IMR-90 (cell line): ENCODE measurements around the gene KIF3B. TPM values are rescaled to one million over a fixed set of nuclear protein-coding genes. Genes with fewer than 3 reads are reported as not detected.

Source experiments
- ATAC-seq: fragments of 200-7000 bp; cut with Tn5 transposase; 2 replicates; pipeline ENCODE4 v1.9.1; 2020; ENCODE audit warnings: low read depth, mild to moderate bottlenecking, moderate library complexity
- BruUV-seq: library from RNA; stranded (reverse); fragments of 400-500 nt; replicated peaks from 2 replicates; lab custom pipeline; 2021; lab: Mats Ljungman, UMichigan
- CTCF ChIA-PET: fragments of 300-600 bp; formaldehyde crosslinking; extraction: SDS; loops from one replicate; lab custom pipeline; 2021; ENCODE audit warnings: antibody characterized with exemption; lab: Yijun Ruan, JAX
- POLR2A ChIA-PET: fragments of 300-600 bp; sonication (Branson Sonifier 250); formaldehyde crosslinking; loops from one replicate; lab custom pipeline; 2022; ENCODE audit warnings: antibody characterized with exemption; ENCODE audit not compliant: unreplicated experiment; lab: Charles Lee
- DNase-seq: peaks from one replicate; pipeline ENCODE4 v3.0.0; 2013
- H2AFZ ChIP-seq: replicated peaks from 2 replicates; pipeline ENCODE3; 2013; ENCODE audit warnings: low read length, mild to moderate bottlenecking; ENCODE audit not compliant: poor library complexity
- H2AK5ac ChIP-seq: 2 replicates; pipeline ENCODE4 v1.6.1; 2013; ENCODE audit warnings: low read depth, low read length, inconsistent platforms
- H2AK9ac ChIP-seq: replicated peaks from 2 replicates; pipeline ENCODE3; 2013; ENCODE audit warnings: mild to moderate bottlenecking, low read depth, low read length, moderate library complexity; ENCODE audit not compliant: poor library complexity
- H2BK120ac ChIP-seq: 2 replicates; pipeline ENCODE4 v1.6.1; 2013; ENCODE audit warnings: low read depth, low read length, inconsistent platforms
- H2BK15ac ChIP-seq: 3 replicates; pipeline ENCODE4 v1.6.1; 2013; ENCODE audit warnings: low read depth, low read length, inconsistent platforms
- H2BK20ac ChIP-seq: 2 replicates; pipeline ENCODE4 v1.6.1; 2013; ENCODE audit warnings: low read depth, mild to moderate bottlenecking, inconsistent platforms, low read length, moderate library complexity
- H2BK5ac ChIP-seq: 2 replicates; pipeline ENCODE4 v1.6.1; 2013; ENCODE audit warnings: mild to moderate bottlenecking, low read depth, low read length, inconsistent platforms; ENCODE audit not compliant: poor library complexity, severe bottlenecking
- H3K14ac ChIP-seq: replicated peaks from 2 replicates; pipeline ENCODE4 v1.6.1; 2013; ENCODE audit warnings: low read depth, low read length, inconsistent platforms
- H3K18ac ChIP-seq: 2 replicates; pipeline ENCODE4 v1.6.1; 2013; ENCODE audit warnings: low read depth, low read length, control low read depth
- H3K23ac ChIP-seq: 2 replicates; pipeline ENCODE4 v1.6.1; 2013; ENCODE audit warnings: low read depth, low read length, inconsistent platforms
- H3K27ac ChIP-seq: 2 replicates; pipeline ENCODE4 v1.5.1; 2013; ENCODE audit warnings: mild to moderate bottlenecking, control low read depth, low read length; ENCODE audit not compliant: insufficient read depth
- H3K27me3 ChIP-seq: 2 replicates; pipeline ENCODE4 v1.6.1; 2013; ENCODE audit warnings: low read length; ENCODE audit not compliant: control insufficient read depth, insufficient read depth
- H3K36me3 ChIP-seq: 2 replicates; pipeline ENCODE4 v1.6.1; 2013; ENCODE audit warnings: low read length, mixed read lengths; ENCODE audit not compliant: control insufficient read depth, insufficient read depth
- H3K4ac ChIP-seq: 2 replicates; pipeline ENCODE4 v1.6.1; 2013; ENCODE audit warnings: low read depth, low read length, inconsistent platforms
- H3K4me1 ChIP-seq: 2 replicates; pipeline ENCODE4 v1.6.1; 2013; ENCODE audit warnings: low read length, mixed read lengths; ENCODE audit not compliant: control insufficient read depth, insufficient read depth
- H3K4me2 ChIP-seq: 2 replicates; pipeline ENCODE4 v1.6.1; 2013; ENCODE audit warnings: low read depth, mild to moderate bottlenecking, control low read depth, low read length, moderate library complexity
- H3K4me3 ChIP-seq: 2 replicates; pipeline ENCODE4 v1.5.1; 2013; ENCODE audit warnings: low read depth, mild to moderate bottlenecking, control low read depth, low read length, moderate library complexity; ENCODE audit not compliant: insufficient read depth
- H3K56ac ChIP-seq: 2 replicates; pipeline ENCODE4 v1.6.1; 2013; ENCODE audit warnings: low read length, inconsistent platforms; ENCODE audit not compliant: insufficient read depth; ENCODE audit errors: extremely low read depth
- H3K79me1 ChIP-seq, 2 experiments: 2 replicates each; pipeline ENCODE4 v1.6.1; 2013; ENCODE audit warnings: low read length in 2 of 2, inconsistent platforms in 1 of 2, low read depth in 1 of 2
- H3K9ac ChIP-seq: 2 replicates; pipeline ENCODE4 v1.6.1; 2013; ENCODE audit warnings: low read depth, low read length, control low read depth
- H3K9me1 ChIP-seq: 2 replicates; pipeline ENCODE4 v1.6.1; 2013; ENCODE audit warnings: low read length, inconsistent platforms; ENCODE audit not compliant: insufficient read depth
- H3K9me3 ChIP-seq: 2 replicates; pipeline ENCODE4 v1.6.1; 2013; ENCODE audit warnings: low read length; ENCODE audit not compliant: control insufficient read depth, insufficient read depth
- H4K20me1 ChIP-seq: 2 replicates; pipeline ENCODE4 v1.6.1; 2013; ENCODE audit warnings: low read length, inconsistent platforms; ENCODE audit not compliant: insufficient read depth
- H4K5ac ChIP-seq: 2 replicates; pipeline ENCODE4 v1.6.1; 2013; ENCODE audit warnings: mild to moderate bottlenecking, low read depth, low read length, control low read depth
- H4K8ac ChIP-seq, 2 experiments: 2 replicates each; pipeline ENCODE4 v1.6.1; 2013; ENCODE audit warnings: low read depth in 2 of 2, low read length in 2 of 2, control low read depth in 1 of 2, inconsistent platforms in 1 of 2
- H4K91ac ChIP-seq: 2 replicates; pipeline ENCODE4 v1.6.1; 2013; ENCODE audit warnings: low read depth, low read length, inconsistent platforms; ENCODE audit not compliant: insufficient read depth
- BHLHE40 ChIP-seq: fragments of 150-350 bp; IDR thresholded peaks from 2 replicates; pipeline ENCODE4 v1.6.1; 2016; ENCODE audit warnings: mild to moderate bottlenecking, low read depth, low read length
- CEBPB ChIP-seq: IDR thresholded peaks from 2 replicates; pipeline ENCODE4 v1.6.1; 2012; ENCODE audit warnings: low read depth, low read length, improper control_type of control experiment
- CHD1 ChIP-seq: IDR thresholded peaks from 2 replicates; pipeline ENCODE4 v1.6.1; 2012; ENCODE audit warnings: low read depth, low read length, improper control_type of control experiment
- ELK1 ChIP-seq: fragments of 150-350 bp; IDR thresholded peaks from 2 replicates; pipeline ENCODE4 v1.6.1; 2016; ENCODE audit warnings: low read depth, mild to moderate bottlenecking, low read length, moderate library complexity, borderline replicate concordance
- FOS ChIP-seq: fragments of 150-350 bp; IDR thresholded peaks from 2 replicates; pipeline ENCODE4 v1.6.1; 2016; ENCODE audit warnings: low read depth, low read length
- MAFK ChIP-seq: IDR thresholded peaks from 2 replicates; pipeline ENCODE4 v1.6.1; 2012; ENCODE audit warnings: low read depth, low read length, improper control_type of control experiment
- MAZ ChIP-seq: IDR thresholded peaks from 2 replicates; pipeline ENCODE4 v1.6.1; 2012; ENCODE audit warnings: low read depth, mild to moderate bottlenecking, low read length, improper control_type of control experiment, moderate library complexity, borderline replicate concordance
- MXI1 ChIP-seq: IDR thresholded peaks from 2 replicates; pipeline ENCODE4 v1.6.1; 2012; ENCODE audit warnings: low read depth, mild to moderate bottlenecking, low read length, moderate library complexity, borderline replicate concordance
- NFE2L2 ChIP-seq: fragments of 150-350 bp; IDR thresholded peaks from 2 replicates; pipeline ENCODE4 v1.6.1; 2016; ENCODE audit warnings: low read depth, mild to moderate bottlenecking, low read length
- POLR2A ChIP-seq: IDR thresholded peaks from 2 replicates; pipeline ENCODE4 v1.6.1; 2012; ENCODE audit warnings: mild to moderate bottlenecking, low read depth, low read length
- RAD21 ChIP-seq: IDR thresholded peaks from 2 replicates; pipeline ENCODE4 v1.6.1; 2012; ENCODE audit warnings: low read length, improper control_type of control experiment
- RCOR1 ChIP-seq: IDR thresholded peaks from 2 replicates; pipeline ENCODE4 v1.6.1; 2012; ENCODE audit warnings: mild to moderate bottlenecking, low read length, improper control_type of control experiment; ENCODE audit not compliant: insufficient replicate concordance
- RFX5 ChIP-seq: IDR thresholded peaks from 2 replicates; pipeline ENCODE4 v1.8.0; 2012; ENCODE audit warnings: low read depth, mild to moderate bottlenecking, low read length, moderate library complexity
- SMC3 ChIP-seq: fragments of 150-350 bp; IDR thresholded peaks from 2 replicates; pipeline ENCODE4 v1.6.1; 2016; ENCODE audit warnings: low read depth, mild to moderate bottlenecking, antibody characterized with exemption, low read length, moderate library complexity
- USF2 ChIP-seq: fragments of 150-350 bp; IDR thresholded peaks from 2 replicates; pipeline ENCODE4 v1.6.1; 2017; ENCODE audit warnings: mild to moderate bottlenecking, antibody characterized with exemption, low read length, low read depth
- WGBS, 2 experiments: methylation state at CpG; one replicate each; pipeline versions ENCODE4 v1.1.5 to v1.1.7; 2013; ENCODE audit warnings: missing lambda C conversion rate in 2 of 2; ENCODE audit not compliant: insufficient read length in 1 of 2; ENCODE audit errors: extremely low coverage in 2 of 2; 5-methylcytosine and 5-hydroxymethylcytosine counted together
- dilution Hi-C: fragments of 300-500 bp; cut with HindIII; formaldehyde crosslinking; loops from one replicate; pipeline ENCODE4 v1.14.3; 2018; ENCODE audit warnings: low sequenced_read_pairs; ENCODE audit not compliant: unreplicated experiment
- in situ Hi-C: fragments of 300-500 bp; cut with MboI; formaldehyde crosslinking; loops from 3 replicates; pipeline ENCODE4 v1.14.3; 2019; ENCODE audit warnings: low sequenced_read_pairs, inconsistent platforms, mixed read lengths
- intact Hi-C: fragments of 100-400 bp; cut with micrococcal nuclease; formaldehyde crosslinking; loops from 2 replicates; pipeline ENCODE4 v1.10.0; 2022
- polyA plus RNA-seq, 3 experiments: library from polyadenylated mRNA; depleted of rRNA; stranded (reverse); fragments of >200 nt; gene quantifications; 2 replicates each; pipeline ENCODE4 v1.2.3, GENCODE V29; 2012; ENCODE audit warnings: low replicate concordance in 1 of 3
- total RNA-seq: library from RNA; depleted of rRNA; stranded (reverse); fragments of >200 nt; gene quantifications from 2 replicates; pipeline ENCODE4 v1.2.3, GENCODE V29; 2012

KIF3B gene
- total and polyA plus RNA-seq, 2 of the 4 experiments (the other 2 are of a cell fraction): 17.1 to 28.1 TPM

- intact Hi-C loops (no loop called here), in situ Hi-C loops (no loop called here), dilution Hi-C loops (no loop called here)
- no peak overlapping the region for H4K91ac ChIP-seq
- DNase-seq (no peak), ATAC-seq (no peak)
- H3K9ac ChIP-seq: no peak overlapping the region
- H3K4me2 ChIP-seq: no peak overlapping the region
- H2AFZ ChIP-seq: no peak overlapping the region
- no peak overlapping the region for H3K4me3 ChIP-seq
- no CpG with 5 or more reads among the region's 3 CpGs for WGBS, 2 experiments
- peaks cover 24% of the 10 kb centered on the region for H3K36me3 ChIP-seq
- no peak overlapping the region for H3K4ac ChIP-seq
- no peak overlapping the region for H3K56ac ChIP-seq
- TF ChIP-seq MXI1: no peak
- TF ChIP-seq RCOR1: no peak
- no peak for TF ChIP-seq ELK1
- no peak for TF ChIP-seq FOS
- no peak for TF ChIP-seq SMC3
- TF ChIP-seq NFE2L2: no peak
- TF ChIP-seq RFX5: no peak
- no peak for TF ChIP-seq BHLHE40
- no peak for TF ChIP-seq CEBPB
- no peak for TF ChIP-seq POLR2A
- TF ChIP-seq CHD1: no peak
- no peak for TF ChIP-seq MAFK
- no peak for TF ChIP-seq RAD21
- no peak for TF ChIP-seq USF2
- no peak for TF ChIP-seq MAZ
- H4K5ac ChIP-seq: no peak overlapping the region
- no peak overlapping the region for H2AK5ac ChIP-seq
- no peak overlapping the region for H3K23ac ChIP-seq
- H2BK20ac ChIP-seq: no peak overlapping the region
- no peak overlapping the region for H2BK15ac ChIP-seq
- H4K8ac ChIP-seq: no peak overlapping the region
- H2BK120ac ChIP-seq: no peak overlapping the region
- no peak overlapping the region for H2BK5ac ChIP-seq
- H3K9me3 ChIP-seq: no peaks in the 10 kb centered on the region
- no peaks in the 10 kb centered on the region for H3K27me3 ChIP-seq
- no TSS peak for BruUV-seq
- H3K9me1 ChIP-seq: 0 out of 2 replicates have a peak, but pooled peaks cover 2% of the 10 kb centered on the region
- no peaks in the 10 kb centered on the region for H4K20me1 ChIP-seq
- peaks cover 2% of the 10 kb centered on the region; the same call in 1 of the 2 replicates for H3K4me1 ChIP-seq
- peaks cover 6 to 11% of the 10 kb centered on the region in 2 experiments; a peak in 2 of 4 replicates for H3K79me1 ChIP-seq
- no peak overlapping the region for H3K14ac ChIP-seq
- ChIA-PET CTCF (interaction anchor here (0.7 kb wide), 1 partner anchor 33 kb away, joined by 3 read pairs; no protein-coding TSS in a partner anchor), POLR2A (no interaction called here)
- no peak overlapping the region for H3K18ac ChIP-seq
- no peak overlapping the region for H3K27ac ChIP-seq
- no peak overlapping the region for H2AK9ac ChIP-seq
Measured at GRCh38 chr20:32315399-32315798, 37.9 kb downstream of the KIF3B start.
